NCI-H2029 (cell line): ENCODE results near the gene PALLD.

Source experiments
- DNase-seq: peaks from one replicate; lab custom pipeline; 2025; lab: John Stamatoyannopoulos, UW

Gene PALLD

DNA sequence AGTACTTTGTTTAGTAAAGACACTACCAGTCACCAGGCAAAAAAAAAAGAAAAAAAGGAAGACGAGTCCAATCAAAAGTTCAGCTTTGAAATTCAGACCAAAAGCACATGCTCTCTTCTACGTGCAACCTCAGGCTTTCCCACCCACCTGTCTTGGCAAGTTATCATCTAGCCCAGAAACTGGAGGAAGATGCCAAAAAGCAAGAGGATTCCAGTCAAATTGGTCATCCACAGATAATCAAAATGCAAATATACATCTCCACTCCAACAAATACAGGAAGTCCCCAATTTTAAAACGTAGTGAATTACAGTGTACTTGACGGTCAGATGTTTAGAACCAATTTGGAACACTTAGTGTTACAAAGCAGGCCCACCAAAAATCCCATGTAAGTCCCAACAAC lies 96.5 kb downstream of the PALLD start:
- no peak for DNase-seq

DNA sequence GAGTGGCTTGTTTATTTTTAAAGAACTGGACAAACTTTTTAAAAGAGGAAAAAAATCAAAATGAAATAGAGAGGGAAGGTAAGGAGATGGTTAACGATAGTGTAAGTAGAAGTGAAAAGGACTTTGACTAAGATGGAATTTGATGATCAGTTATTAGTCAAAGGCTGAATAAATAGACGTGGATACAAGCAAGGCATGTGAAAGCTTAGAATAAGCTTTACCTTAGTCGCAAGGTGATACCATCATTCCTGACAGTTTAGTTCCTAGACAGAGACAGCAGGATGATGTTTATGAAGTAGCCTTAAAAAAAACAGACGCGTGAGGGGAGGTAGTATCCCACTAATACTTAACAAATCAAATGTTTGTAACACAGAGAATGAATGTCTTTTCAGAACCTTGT lies 97.3 kb downstream of the PALLD start:
- DNase-seq, result no peak

DNA sequence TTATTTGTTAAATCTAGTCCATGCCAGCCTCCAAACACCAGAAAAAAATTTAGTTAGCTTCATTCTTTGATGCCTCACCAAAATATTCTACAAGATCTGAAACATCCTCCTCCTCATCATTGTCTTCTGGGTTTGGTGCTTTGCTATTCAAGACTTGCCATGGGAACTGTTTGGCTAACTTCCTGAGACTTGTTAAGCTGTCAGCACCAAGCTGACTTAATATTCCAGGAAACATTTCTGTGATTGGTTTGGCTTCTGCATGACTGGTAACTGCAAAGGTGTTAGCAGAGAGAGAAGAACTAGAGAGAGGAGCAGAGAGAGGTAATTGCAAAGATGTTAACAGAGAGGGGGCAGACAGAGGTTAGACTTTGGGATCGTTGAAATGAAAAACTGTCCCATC lies 101.3 kb downstream of the PALLD start:
- DNase-seq, result no peak

DNA sequence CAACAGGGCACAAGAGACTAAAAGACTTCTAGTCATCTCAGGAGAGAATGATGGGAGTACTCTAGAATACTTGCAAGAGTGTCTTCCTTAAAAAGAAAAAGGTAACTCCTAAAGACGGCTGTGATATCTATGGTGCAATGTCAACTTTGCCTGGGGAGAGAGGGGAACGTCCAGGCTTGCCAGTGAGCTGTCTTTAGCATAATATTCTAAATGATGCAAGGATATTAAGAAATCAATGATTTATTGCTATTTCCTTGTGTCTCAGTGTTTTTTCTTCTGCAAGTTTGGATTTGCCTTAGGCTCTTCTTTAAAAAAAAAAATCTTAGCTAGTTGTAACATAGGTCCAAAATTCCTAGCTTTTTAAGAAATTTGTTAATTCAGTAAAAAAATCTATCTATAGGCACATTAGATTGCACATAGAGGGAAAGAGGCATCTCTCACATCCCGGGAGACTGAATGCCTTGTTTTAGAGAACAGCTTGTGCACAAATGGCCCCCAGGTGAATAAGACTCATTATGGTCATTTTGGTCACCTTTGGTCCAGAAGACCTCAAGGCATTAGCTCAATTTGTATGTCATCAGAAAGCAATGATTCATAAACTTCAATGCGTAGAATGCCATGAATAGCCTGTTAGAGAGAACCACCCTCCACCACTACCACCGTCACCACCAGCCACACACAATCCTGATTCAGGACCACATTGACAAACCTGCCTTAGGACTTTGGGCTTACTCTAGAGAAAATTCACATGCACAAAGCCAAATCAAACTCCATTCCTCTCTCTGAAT lies 104.1 kb downstream of the PALLD start:
- DNase-seq, result no peak

DNA sequence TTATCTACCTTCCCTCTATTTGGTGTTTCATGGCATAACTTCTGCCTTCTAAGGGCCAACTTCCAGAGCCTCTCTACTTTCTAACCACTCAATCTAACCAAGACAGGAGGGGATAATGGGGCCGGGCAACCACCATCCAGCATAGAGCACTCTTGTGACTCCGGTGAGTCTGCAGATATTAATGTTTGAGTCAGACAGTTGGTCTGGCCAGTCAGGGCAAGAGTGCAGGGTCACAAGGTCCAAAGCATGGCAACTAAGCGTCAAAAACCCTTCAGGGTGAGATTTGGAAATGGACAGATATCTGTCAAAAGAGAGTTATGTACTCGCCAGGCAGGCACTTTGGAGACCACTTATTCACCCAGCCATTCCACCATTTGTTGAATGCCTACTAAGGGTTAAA lies 105.0 kb downstream of the PALLD start:
- DNase-seq, result no peak

DNA sequence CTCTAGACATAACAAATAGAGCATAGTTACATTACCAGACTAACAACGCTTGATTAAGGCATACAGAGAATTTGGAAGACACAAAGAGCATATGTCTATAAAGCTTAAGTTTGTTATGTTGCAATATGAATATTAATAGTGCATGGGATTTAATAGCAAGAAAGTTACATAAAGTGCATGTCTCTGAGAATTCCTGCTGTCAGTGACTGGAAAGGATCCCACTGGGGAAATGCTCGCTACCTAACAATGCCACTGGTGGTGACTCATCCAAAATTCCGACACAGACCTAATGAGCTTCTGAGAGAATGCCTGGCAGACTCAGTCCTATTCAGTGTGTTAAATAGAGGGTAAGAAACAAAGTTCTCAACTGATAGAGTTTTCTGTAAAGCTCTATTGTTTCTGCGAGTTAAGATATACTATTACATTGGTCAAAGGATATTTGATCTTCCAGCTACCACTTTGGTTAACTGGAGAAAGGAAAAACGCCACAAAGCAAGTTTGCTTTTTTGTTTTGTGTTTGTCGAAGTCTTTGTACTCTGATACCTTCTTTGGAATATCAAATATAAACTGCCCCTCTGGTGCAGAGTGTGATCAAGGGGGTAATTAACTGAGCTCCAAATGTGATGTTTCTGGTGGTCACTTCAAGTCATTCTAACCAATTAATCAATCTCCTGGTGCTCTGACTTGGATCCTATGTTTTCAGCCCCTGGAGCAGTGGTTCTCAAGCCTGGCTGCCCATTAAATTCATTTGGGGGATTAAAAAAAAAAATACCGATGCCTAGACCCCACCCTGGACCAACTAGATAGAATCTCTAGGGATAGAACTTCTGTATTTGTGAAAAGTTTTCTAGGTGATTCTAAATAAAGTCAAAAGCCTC lies 107.9 kb downstream of the PALLD start:
- no peak for DNase-seq

DNA sequence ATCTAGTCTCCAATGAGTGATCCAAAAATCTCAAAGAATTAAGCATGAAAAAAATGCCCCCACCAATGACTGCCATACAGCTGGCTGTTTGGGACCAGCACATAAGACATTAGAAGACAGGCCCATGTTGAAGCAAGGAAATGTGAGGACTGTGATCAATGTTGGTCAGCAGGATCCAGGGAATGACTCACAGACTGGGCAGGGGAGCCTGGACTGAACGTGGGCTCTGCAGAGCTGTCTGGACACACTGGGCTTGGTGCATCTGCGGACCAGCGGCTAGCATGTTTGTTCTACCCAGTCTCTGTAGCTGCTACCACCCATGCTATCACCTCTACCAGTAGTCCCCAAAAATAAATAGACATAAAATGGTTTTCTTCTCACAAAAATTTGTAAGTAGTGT lies 108.6 kb downstream of the PALLD start:
- no peak for DNase-seq

DNA sequence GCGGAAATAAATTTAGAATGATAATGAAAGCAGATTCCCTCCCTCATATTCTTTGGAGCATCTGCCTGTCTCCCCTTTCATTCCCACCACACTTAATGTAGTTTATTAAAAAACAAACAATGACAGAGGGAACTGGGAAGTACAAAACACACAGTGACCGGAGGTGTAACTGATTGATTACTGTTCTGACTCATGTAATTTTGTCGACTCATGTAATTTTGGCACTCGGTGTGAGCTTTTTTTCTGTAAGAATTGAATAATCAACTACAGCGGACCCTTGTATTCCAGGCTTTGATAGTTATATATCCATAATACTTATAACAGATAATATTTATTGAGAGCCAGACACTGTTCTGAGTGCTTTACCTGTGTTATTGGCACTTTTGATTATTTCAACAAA lies 110.4 kb downstream of the PALLD start:
- DNase-seq, result no peak

DNA sequence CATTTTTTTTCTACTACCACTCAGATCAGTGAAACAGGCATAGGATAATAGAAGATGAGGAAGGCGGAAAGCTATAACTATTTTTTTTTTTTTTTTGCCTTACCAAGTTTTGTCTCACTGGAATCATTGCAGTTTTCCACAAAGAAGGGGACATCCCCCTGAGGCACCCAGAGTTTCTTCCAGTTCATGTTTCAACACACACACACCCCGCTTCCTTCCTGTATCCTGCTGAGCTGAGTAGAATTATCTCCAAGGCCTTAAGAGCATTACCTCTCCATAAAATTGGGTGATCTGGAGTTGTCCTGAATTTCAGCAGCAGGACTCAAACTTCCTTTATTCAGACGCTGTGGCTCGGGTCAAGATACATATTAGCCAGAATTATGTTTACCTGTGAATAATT lies 111.9 kb downstream of the PALLD start:
- DNase-seq, result no peak

DNA sequence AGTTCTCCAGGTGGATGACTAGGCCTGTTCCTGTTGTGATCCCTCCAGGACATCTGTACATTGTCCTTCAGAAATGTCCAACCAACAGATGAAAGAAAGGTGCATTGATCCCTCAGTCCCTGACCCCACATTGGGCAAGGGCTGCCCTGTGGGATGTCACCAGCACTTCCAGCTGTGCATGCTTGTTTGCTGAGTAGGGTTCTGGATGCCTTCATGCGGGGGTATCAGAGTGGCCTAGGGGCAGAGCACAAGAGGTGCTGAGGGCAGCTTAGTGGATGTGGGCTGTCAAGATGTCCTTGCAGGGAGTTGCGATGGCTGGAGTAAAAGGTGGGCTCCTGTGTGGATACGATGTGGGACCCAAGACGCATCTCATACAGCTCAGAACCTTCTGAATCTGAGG lies 112.5 kb downstream of the PALLD start:
- no peak for DNase-seq

DNA sequence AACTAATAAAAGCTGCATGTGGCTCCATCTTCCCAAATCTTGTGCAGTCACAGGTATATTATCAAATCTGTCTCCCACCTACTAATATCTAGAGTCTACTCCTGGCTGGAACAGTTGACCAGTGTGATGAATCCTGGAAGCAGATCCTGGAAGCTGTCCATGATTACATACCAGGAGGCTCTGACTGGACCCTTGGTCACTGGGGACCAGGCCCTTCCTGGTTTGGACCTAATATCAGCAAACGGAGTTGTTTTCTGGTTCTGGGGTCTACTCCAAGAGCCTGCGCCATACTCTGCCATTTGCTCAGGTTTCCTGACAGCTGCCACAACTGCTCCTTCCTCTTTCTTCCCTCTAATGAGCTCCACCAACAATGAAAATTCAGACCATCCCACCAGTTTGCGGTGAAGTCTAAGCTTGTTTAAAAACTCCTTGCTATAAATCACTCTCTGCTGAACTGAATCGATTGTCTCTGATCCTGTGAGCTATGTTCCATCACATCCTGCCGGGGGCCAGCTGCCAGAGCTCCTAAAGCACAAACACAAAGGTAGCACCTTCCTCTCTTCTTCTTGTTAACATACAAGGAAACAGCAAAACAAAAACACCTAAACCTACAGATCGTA lies 114.2 kb downstream of the PALLD start:
- DNase-seq, result no peak

DNA sequence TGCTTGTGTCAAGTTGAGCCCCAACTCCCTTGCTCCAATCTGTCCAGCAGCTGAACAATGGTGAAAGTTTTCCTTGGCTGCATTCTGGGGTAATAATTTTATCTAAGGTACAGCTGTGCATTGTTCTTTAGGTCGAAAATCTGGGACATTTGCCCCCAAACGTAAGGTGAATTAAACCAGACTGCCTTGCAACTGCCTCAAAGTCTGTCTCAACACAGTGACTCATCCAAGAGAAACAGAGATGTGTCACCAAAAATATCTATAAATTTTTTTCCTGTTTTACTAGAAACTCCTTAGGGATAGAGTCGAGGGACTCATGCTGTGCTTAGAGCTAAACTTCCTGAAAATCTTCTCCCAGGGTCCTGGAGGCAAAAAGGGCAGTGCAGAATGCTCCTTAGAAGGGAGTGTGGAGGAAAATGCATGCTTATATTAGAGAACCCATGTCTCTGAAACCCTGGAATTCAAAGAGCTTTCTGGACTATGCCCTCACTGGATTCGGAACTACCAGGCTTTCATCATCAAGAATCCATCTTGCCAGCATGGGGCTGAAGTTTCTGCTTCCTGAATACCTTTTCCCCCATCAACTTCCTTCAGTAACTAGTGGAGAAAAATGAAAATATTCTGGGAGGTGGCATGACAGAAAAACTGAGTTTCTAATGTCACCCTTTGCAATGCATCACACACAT lies 115.7 kb downstream of the PALLD start:
- DNase-seq, result no peak

DNA sequence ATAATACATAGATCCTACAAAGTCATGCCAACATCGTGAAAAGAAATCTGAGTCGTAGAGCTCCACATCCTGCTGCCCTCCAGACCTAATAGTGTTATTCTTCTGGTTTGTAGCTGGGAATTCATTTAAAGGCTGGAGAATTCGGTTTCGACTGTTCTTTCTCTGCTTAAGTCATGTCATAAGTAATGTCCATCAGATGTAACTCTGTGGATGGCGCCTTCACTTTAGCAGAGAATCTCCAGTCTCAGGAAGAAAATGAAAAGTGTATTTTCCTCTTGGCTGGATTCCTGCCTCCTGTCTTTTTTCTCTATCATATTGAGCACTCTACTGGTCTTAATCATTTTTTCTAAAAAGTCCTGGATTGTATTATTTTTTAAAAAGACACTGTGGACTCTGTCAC lies 117.0 kb downstream of the PALLD start:
- no peak for DNase-seq

DNA sequence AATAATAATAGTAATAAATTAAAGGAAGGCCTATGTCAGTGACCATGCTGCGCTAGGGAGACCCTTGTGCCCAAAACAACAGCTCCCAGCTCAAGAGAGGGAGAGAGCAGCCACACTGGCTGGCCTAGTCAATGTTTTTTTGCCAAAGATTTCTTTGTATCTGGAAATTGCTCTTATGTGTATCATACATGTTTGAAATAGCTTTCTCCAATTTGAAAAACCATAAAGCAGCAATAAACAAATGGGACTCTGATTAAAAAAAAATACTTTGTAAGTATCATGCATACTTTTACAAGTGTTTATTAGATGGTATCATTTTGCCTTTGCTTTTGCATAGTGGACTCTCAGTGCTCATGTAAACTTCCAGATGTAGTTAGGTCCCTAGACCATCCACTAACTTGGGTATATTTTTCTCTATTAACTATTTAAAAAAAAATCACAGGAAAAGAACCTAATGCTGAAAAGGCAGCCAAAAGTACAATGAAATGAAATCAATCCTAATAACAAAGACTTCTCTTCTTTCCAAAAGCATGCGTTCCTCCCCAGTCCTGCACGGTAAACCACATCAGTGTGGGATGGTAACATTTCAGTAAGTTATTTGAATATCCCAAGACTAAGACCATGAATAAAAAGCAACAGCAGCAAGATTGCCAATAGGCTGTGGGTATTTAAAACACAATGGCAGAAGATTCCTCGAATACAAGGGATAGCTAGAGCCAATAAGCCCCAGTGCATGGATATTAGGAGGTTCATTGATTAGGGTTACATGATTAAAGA lies 117.6 kb downstream of the PALLD start:
- DNase-seq, result no peak

DNA sequence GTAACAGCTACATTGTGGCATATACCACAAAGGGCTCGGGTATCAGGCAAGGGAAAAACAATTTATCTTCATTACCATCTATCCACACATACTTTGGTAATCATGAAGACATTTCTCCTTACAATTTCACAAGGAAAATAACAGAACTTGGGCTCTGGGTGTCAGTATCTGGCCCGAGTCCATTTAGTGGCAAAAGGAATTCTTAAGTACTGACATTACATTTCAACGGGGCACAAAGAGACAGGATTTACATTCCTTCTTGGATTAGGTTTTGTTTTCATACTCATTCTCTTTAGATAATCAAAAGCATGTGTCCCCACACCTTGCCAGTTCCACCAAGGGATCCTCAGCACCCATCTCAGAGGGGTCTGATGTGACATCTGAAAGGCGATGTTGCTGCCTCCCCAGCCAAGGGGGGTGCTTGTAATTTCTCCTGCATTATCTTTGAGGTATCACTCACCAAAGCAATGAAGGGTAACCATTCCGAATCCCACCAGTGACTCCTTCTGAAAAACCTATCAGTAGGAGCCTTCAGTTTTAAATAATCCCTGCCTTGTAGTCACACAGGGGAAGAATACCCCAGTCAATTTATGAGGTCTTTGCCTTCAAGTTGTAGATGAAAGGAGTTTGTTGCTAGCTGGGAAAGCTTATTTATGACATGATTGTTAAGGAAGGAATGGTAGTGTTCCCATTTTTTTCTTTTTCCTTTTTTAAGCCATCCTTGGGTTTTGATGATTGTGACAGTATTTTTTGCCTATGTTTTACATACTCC lies 118.6 kb downstream of the PALLD start:
- DNase-seq, result no peak

DNA sequence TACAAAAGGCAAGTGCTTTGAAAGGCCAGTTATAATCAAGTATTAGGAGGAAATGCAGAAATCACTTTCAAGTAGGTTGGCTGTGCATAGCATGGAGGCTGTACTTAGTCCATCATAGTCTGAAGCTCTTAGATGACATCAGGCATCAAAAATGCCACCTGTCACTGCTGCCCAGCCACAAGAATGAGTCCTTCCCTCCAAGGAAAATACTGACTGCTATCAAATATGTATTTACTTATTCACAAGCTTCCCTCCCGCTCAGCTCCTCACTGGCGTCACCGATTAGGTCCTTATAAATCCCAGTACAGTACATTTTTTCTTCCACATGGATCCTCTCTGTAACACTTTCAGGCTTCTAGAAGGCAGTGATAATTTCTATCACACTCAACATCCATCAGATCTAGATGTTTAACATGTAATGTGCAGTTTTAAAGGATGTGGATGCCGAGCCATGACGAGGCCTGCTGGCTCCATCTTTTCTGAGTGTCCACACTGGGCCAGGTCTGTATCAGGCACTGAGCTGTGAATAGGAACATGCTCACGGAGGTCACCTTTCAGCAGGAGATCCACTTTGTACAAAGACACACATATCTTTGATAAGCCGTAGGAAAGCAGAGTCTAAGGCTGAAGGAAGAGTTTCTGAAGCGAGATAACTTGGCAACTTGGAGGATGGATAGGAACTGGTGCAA lies 121.9 kb downstream of the PALLD start:
- DNase-seq, result no peak

DNA sequence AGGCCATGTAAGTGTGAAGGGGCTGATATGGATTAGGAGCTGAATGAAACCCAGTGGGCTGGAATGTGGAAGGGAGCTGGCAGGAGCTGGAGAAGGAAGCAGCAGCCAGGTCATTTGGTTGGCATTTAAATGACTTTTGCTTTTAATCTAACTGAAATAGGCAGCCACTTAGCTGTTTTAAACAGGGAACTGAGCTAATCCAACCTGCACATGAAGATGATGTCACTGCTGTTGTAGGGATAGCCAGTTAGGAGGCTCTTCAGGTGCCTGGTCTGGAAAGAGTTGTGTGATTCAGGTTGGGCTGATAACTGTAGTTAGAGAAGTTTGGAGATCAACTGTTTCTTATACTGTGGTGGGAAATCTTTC lies 122.4 kb downstream of the PALLD start:
- DNase-seq, result no peak

DNA sequence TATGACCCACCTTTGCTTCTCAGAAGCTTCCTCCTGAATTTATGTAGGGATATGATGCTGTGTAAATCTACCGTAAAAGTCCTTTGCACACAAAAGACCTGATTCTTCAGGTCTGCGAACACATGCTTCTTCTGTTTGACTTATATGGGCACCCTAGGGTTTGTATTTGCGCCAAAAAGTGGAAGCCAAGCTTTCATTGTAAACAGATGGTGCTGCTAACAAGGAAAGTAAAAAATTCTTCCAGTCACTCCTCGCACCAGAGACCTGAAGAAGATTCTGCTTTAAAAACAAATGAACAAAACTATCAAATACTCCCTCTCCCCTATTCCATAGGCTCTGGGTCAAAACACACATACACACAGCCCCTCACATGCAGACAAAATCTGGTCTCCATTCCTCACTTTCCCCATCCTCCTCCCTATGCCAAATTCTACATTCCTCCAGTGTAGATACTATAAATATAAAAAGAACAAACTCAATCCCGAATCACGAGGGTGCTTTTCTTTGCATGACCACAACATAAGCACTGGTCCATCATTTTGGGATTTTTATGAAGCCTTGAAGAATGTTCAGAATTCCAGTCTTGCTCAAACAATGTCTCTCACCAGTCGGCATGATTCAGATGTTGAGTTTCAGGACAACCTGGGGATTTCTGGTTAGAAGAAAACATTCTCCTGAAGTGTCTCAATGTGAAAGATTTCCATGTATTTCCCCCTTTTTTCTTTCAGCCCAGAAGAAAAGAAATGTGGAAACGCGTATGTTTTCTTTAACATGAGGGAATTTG lies 125.1 kb downstream of the PALLD start:
- no peak for DNase-seq

DNA sequence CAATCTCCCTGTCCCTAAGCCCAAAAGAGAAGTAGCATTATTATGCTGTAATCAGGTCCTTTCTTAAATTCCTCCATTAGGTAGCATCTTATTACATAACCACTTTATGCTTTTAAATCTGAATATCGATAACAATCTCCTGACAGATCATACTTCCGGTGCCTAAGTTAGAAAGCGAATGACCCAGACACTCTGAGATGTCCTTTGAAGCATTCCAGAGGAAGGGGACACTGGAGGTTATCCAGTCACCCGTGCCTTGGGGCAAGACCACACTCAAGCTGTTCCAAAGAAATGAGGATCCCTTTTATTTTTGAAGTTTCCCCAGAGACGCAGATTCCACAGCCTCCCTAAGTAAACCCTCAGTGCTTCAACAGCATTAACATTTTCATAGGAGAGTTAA lies 125.7 kb downstream of the PALLD start:
- DNase-seq, result no peak

DNA sequence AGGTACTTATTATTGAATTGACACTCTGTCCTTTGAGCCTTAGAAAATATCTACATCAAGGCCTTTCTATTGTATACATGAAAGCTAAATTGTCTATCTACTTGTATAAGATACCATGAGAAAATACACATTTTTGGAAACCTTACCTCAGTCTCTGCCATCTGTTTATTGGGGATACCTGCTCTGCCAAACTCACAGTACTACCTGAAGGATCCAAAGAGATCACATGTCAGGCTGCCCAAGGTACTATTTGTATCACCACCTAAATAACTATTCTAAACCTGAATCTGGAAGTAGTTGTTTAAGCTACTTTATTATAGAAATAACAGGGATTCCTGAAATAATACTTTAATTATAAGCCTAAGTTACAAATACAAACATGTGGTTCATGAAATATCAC lies 126.2 kb downstream of the PALLD start:
- no peak for DNase-seq
